ENCODE data around the gene SLC16A5.
"Not testable (repeated sequence)": the region's sequence is repeated elsewhere in the genome, so short reads cannot be mapped to it uniquely, and the experiment has no call there.

The SLC16A5 gene

DNA sequence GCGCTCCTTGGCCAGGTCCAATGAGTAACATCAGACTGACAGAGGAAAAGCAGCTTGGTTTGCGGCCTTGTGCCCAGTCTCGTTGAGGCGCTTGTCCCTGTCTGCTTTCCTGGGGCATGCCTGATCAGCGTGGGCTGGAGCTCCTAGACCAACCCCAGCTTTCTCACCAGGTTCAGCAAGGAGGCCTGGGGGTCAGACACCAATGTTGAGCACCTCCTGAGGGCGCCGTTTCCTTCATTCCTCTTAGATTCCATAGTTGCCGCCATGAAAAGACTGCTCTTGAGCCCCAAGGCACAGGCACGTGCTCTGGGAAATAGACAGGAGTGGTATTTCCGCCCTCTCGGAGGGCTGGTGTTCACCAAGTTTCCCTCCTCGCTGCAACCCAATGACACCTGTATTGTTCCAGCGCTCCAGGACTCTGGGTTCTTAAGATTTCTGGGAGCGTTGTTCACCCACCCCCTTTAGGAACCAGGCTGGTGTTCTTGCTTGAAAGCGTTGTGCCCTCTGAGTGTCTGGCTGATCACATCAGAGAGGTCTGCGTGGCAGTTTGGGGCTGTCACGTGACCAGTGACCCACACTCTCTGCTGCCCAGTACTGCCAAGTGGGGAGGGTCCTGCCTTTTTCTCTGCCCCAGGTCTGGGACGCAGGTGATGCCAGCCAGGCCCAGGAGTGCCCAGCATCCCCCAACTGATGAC is 22.7 kb upstream of the SLC16A5 start:
- no peak for DNase-seq (ENCODE audit: insufficient read length, low spot score)
- TF ChIP-seq, protein P1, sequence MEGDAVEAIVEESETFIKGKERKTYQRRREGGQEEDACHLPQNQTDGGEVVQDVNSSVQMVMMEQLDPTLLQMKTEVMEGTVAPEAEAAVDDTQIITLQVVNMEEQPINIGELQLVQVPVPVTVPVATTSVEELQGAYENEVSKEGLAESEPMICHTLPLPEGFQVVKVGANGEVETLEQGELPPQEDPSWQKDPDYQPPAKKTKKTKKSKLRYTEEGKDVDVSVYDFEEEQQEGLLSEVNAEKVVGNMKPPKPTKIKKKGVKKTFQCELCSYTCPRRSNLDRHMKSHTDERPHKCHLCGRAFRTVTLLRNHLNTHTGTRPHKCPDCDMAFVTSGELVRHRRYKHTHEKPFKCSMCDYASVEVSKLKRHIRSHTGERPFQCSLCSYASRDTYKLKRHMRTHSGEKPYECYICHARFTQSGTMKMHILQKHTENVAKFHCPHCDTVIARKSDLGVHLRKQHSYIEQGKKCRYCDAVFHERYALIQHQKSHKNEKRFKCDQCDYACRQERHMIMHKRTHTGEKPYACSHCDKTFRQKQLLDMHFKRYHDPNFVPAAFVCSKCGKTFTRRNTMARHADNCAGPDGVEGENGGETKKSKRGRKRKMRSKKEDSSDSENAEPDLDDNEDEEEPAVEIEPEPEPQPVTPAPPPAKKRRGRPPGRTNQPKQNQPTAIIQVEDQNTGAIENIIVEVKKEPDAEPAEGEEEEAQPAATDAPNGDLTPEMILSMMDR (IDR thresholded peaks at IDR 0.05; ENCODE audit: insufficient read depth, missing control alignments): no peak
- FAIRE-seq: no peak

DNA sequence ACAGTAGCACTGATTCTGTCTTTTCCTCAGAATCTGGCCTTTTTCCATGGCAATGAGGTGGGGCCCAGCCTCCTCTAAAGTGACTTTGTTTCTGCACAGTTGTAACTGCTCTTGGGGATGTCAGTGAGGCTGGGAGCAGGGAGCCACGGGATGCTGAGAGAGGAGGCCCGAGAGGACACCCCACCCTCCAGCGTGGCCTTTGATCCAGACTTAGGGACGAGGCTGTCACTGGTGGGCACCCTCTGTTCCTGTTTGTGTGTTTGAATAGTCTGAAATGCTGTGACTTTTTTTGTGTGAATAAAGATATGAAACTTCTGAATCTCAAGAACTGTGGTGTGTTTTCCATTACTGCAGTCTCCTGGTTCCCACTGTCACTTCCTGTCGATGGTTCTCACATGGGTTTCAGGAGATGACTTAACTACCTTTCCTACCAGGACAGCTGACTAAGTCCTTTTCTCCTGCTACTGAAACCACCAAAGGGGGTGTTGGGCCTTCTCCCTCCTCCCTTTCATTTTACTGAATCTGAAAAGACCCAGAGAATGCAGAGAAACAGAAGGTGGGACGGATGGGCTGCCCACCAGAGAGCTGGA is 22.1 kb upstream of the SLC16A5 start:
- TF ChIP-seq, protein P1 (IDR thresholded peaks at IDR 0.05; ENCODE audit: insufficient read depth, missing control alignments): no peak
- FAIRE-seq (no peak), DNase-seq (ENCODE audit: insufficient read length, low spot score) (no peak)

DNA sequence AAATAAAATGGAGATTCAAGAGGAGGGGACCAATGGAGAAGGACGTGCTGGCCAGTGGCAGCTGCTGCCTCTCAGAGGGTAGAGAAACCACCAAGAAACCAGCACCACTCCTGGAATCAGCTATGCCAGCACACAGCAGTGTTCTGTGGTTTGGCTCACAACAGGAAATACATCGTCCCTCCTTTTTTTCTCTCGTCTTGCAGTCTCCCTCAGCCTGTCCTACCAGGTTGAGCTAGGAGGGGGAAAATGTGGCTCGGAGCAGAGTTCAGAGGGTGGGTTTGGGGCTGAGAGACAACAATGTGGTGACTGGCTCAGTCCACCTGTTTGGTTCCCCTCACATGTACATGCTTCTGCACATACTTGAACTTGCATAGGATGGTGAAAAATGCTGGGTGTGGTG is 19.9 kb upstream of the SLC16A5 start:
- TF ChIP-seq, protein P1 (IDR thresholded peaks at IDR 0.05; ENCODE audit: insufficient read depth, missing control alignments): no peak
- DNase-seq (ENCODE audit: insufficient read length, low spot score): no peak
- FAIRE-seq: no peak

DNA sequence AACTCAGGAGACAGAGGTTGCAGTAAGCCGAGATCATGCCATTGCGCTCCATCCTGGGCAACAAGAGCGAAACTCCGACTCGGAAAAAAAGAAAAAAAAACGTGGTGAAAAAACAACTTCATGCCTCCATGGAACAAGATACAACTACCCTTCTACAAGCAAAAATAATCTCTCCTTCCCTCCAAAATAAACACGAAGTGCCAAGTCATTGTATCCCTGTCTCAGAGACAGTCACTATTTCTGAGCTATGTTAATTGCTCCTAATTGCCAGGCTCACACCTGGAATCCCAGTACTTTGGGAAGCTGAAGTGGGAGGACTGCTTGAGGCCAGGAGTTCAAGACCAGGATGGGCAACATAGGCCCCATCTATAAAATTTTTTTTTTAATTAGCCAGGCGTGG is 19.0 kb upstream of the SLC16A5 start:
- no peak for DNase-seq (ENCODE audit: insufficient read length, low spot score)
- FAIRE-seq: no peak
- TF ChIP-seq, protein P1 (IDR thresholded peaks at IDR 0.05; ENCODE audit: insufficient read depth, missing control alignments): no peak

DNA sequence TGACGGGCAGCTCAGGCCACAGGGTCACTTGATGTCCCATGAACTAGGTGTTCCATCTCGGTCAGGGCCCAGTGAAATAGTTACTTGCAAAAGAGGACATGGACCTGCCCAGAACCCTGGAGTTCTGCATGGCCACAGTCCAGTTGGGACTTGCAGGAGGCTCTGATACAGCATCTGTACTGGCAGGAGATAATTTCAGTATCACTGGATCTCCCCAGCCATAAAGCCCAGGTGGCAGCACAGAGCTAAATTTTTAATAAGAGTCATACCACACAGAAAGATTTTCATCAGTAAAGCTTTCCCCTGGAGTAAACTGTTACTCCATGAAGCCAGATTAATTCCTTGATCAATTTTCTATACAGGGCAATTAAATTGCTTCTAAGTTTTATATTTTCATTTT is 18.0 kb upstream of the SLC16A5 start:
- TF ChIP-seq, protein P1 (IDR thresholded peaks at IDR 0.05; ENCODE audit: insufficient read depth, missing control alignments): peak; percentile 41
- no peak for FAIRE-seq

DNA sequence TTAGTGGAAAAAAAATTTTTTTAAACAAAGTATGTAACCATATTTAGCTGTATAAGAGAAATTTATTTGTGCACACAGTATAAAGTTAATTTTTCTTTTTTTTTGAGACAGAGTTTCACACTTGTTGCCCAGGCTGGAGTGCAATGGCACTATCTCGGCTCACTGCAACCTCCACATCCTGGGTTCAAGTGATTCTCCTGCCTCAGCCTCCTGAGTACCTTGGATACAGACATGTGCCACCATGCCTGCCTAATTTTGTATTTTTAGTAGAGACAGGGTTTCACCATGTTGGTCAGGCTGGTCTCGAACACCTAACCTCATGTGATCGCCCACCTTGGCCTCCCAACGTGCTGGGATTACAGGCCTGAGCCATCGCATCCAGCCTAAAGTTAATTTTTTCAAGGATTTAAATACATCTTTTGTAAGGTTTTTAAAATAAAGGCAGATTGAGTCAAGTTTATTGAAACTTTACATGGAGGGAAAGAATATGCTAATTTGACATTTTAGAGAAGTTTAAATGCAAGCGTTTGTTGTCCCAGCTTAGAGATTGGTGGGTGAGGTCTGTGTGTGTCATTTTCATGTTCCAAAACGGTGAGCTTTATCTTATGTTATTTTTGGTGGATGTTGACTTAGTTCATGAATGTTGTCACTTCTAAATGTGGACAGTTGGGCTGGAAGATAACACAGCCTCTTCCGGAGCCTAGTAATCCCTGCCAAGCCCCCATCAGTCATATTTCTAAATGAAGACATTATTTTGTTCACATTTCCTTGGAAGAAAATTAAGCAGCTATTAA is 16.1 kb upstream of the SLC16A5 start:
- FAIRE-seq; DNase-seq (ENCODE audit: insufficient read length, low spot score): not testable (repeated sequence)

More for the DNA sequence above, 18.0 kb upstream of the SLC16A5 start:
- DNase-seq (ENCODE audit: insufficient read length, low spot score): no peak

DNA sequence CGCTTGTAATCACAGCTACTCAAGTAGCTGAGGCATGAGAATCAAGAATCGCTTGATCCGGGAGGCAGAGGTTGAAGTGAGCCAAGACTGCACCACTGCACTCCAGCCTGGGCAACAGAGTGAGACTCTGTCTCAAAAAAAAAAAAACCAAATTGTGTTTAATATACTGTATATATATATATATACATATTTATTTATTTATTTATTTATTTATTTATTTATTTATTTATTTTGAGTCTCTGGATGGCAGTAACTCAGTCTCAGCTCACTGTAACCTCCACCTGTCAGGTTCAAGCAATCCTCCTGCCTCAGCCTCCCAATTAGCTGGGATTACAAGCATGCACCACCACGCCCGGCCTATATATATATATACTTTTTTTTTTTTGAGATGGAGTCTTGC is 14.8 kb upstream of the SLC16A5 start:
- FAIRE-seq; DNase-seq (ENCODE audit: insufficient read length, low spot score): not testable (repeated sequence)

DNA sequence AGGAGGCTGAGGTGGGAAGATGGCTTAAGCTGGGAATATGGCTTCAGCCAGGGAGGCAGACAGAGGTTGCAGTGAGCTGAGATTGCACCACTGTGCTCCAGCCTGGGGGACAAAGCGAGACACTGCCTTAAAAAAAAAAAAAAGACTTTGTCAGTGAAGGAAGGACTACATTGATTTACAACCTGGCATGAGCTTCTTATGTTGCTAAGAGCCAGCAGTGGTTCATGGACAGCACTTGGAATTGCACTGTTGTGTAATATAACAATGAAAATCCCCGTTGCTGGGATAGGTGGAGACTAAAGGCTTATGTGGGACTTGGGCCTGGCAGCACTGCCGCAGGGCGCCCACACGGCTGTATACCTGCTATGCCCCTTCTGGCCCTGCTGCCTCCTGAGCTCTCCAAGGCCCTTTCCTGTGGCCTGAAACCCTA is 14.1 kb upstream of the SLC16A5 start:
- DNase-seq (ENCODE audit: insufficient read length, low spot score): no peak
- TF ChIP-seq, protein P1 (IDR thresholded peaks at IDR 0.05; ENCODE audit: insufficient read depth, missing control alignments): no peak
- no peak for FAIRE-seq

Measured in D721Med (cell line).